ENCODE data around the gene OR12D1. TPM values are rescaled to one million over a fixed set of nuclear protein-coding genes. Genes with fewer than 3 reads are reported as not detected.

Gene OR12D1
- total and polyA plus RNA-seq, 9 of the 15 experiments (the other 6 are each of a cell fraction or from before 2014, with no cell fraction given): not detected

DNA sequence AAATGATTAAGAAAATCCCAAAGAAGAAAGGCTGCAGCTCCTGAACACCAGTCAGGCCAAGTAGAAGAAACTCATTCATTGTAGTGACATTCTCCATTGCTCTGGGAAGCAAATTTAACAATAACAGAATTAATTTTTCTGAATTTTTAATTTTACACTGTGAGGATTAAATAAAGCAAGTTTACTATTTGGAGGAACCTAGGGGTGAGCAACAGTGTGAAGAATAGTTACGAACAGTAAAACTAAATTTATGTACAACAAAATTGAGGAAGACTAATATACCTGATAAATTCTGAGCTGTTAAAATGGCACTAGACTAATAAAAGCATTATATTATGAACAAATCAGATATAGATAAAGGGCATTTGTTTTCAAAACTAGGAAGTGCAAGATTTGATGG lies 39.5 kb upstream of the OR12D1 start, which contains the start of gene OR12D3 (continued):
- TF ChIP-seq, protein P1, sequence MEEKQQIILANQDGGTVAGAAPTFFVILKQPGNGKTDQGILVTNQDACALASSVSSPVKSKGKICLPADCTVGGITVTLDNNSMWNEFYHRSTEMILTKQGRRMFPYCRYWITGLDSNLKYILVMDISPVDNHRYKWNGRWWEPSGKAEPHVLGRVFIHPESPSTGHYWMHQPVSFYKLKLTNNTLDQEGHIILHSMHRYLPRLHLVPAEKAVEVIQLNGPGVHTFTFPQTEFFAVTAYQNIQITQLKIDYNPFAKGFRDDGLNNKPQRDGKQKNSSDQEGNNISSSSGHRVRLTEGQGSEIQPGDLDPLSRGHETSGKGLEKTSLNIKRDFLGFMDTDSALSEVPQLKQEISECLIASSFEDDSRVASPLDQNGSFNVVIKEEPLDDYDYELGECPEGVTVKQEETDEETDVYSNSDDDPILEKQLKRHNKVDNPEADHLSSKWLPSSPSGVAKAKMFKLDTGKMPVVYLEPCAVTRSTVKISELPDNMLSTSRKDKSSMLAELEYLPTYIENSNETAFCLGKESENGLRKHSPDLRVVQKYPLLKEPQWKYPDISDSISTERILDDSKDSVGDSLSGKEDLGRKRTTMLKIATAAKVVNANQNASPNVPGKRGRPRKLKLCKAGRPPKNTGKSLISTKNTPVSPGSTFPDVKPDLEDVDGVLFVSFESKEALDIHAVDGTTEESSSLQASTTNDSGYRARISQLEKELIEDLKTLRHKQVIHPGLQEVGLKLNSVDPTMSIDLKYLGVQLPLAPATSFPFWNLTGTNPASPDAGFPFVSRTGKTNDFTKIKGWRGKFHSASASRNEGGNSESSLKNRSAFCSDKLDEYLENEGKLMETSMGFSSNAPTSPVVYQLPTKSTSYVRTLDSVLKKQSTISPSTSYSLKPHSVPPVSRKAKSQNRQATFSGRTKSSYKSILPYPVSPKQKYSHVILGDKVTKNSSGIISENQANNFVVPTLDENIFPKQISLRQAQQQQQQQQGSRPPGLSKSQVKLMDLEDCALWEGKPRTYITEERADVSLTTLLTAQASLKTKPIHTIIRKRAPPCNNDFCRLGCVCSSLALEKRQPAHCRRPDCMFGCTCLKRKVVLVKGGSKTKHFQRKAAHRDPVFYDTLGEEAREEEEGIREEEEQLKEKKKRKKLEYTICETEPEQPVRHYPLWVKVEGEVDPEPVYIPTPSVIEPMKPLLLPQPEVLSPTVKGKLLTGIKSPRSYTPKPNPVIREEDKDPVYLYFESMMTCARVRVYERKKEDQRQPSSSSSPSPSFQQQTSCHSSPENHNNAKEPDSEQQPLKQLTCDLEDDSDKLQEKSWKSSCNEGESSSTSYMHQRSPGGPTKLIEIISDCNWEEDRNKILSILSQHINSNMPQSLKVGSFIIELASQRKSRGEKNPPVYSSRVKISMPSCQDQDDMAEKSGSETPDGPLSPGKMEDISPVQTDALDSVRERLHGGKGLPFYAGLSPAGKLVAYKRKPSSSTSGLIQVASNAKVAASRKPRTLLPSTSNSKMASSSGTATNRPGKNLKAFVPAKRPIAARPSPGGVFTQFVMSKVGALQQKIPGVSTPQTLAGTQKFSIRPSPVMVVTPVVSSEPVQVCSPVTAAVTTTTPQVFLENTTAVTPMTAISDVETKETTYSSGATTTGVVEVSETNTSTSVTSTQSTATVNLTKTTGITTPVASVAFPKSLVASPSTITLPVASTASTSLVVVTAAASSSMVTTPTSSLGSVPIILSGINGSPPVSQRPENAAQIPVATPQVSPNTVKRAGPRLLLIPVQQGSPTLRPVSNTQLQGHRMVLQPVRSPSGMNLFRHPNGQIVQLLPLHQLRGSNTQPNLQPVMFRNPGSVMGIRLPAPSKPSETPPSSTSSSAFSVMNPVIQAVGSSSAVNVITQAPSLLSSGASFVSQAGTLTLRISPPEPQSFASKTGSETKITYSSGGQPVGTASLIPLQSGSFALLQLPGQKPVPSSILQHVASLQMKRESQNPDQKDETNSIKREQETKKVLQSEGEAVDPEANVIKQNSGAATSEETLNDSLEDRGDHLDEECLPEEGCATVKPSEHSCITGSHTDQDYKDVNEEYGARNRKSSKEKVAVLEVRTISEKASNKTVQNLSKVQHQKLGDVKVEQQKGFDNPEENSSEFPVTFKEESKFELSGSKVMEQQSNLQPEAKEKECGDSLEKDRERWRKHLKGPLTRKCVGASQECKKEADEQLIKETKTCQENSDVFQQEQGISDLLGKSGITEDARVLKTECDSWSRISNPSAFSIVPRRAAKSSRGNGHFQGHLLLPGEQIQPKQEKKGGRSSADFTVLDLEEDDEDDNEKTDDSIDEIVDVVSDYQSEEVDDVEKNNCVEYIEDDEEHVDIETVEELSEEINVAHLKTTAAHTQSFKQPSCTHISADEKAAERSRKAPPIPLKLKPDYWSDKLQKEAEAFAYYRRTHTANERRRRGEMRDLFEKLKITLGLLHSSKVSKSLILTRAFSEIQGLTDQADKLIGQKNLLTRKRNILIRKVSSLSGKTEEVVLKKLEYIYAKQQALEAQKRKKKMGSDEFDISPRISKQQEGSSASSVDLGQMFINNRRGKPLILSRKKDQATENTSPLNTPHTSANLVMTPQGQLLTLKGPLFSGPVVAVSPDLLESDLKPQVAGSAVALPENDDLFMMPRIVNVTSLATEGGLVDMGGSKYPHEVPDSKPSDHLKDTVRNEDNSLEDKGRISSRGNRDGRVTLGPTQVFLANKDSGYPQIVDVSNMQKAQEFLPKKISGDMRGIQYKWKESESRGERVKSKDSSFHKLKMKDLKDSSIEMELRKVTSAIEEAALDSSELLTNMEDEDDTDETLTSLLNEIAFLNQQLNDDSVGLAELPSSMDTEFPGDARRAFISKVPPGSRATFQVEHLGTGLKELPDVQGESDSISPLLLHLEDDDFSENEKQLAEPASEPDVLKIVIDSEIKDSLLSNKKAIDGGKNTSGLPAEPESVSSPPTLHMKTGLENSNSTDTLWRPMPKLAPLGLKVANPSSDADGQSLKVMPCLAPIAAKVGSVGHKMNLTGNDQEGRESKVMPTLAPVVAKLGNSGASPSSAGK (IDR thresholded peaks at IDR 0.05): no peak
